ENCODE data around the gene C1orf53. TPM values are rescaled to one million over a fixed set of nuclear protein-coding genes. Genes with fewer than 3 reads are reported as not detected.

C1orf53 gene
- polyA plus RNA-seq, 1 of the 3 experiments (the other 2 are of a cell fraction), result 24.9 TPM

GRCh38 chr1:197937381-197937780 lies 35.0 kb downstream of the C1orf53 start:
- H3K27ac ChIP-seq (ENCODE audit: low read depth in 2 of 2, low read length in 1 of 2), result no peak overlapping the region
- no peak overlapping the region for H3K9ac ChIP-seq
- no peak overlapping the region for H3K4me2 ChIP-seq
- ChIA-PET POLR2A (no interaction called here), CTCF (no interaction called here)
- WGBS (ENCODE audit: low lambda C conversion rate), result 97% methylated on average over 2 of the region's 2 CpGs
- H4K20me1 ChIP-seq (ENCODE audit: insufficient read depth), result no peaks in the 10 kb centered on the region
- H2AFZ ChIP-seq (ENCODE audit: low read depth), result no peak overlapping the region
- H3F3A ChIP-seq (replicated peaks; ENCODE audit: insufficient read depth), result peaks cover 9% of the 10 kb centered on the region
- no peaks in the 10 kb centered on the region for H3K79me2 ChIP-seq (ENCODE audit: insufficient read depth)
- H3K4me3 ChIP-seq (ENCODE audit: low read depth in 2 of 2, low read length in 1 of 2), result no peak overlapping the region
- TF ChIP-seq EP300 (IDR thresholded peaks at IDR 0.05; ENCODE audit: borderline replicate concordance in 1 of 2, low read depth in 1 of 2, low read length in 1 of 2) (no peak), MXI1 (IDR thresholded peaks at IDR 0.05; ENCODE audit: low read depth, low read length) (no peak), RFX5 (IDR thresholded peaks at IDR 0.05; ENCODE audit: low read length) (no peak), TEAD4 (IDR thresholded peaks at IDR 0.05; ENCODE audit: borderline replicate concordance, insufficient read depth) (no peak), MAX (IDR thresholded peaks at IDR 0.05; ENCODE audit: low read depth) (no peak), USF1 (IDR thresholded peaks at IDR 0.05; ENCODE audit: borderline replicate concordance, low read depth) (no peak), CHD2 (IDR thresholded peaks at IDR 0.05; ENCODE audit: low read length, partially characterized antibody) (no peak), NFIC (IDR thresholded peaks at IDR 0.05; ENCODE audit: borderline replicate concordance) (no peak), RCOR1 (IDR thresholded peaks at IDR 0.05; ENCODE audit: low read length) (no peak), POLR2AphosphoS5 (IDR thresholded peaks at IDR 0.05; ENCODE audit: low read depth, low read length) (no peak), REST (IDR thresholded peaks at IDR 0.05; ENCODE audit: low read depth, low read length) (no peak), IRF3 (IDR thresholded peaks at IDR 0.05; ENCODE audit: low read depth, low read length) (no peak)
- peaks cover 0 to 2% of the 10 kb centered on the region in 2 experiments; a peak in 2 of 4 replicates for H3K4me1 ChIP-seq (ENCODE audit: control insufficient read depth in 1 of 2, insufficient read depth in 2 of 2, low read depth in 1 of 2, low read length in 1 of 2)
- H3K9me2 ChIP-seq, result no peaks in the 10 kb centered on the region
- H3K27me3 ChIP-seq (ENCODE audit: insufficient read depth), result no peaks in the 10 kb centered on the region
- H3K9me3 ChIP-seq, result no peaks in the 10 kb centered on the region
- peaks cover 5 to 6% of the 10 kb centered on the region in 2 experiments for H3K36me3 ChIP-seq (replicated peaks in 1 of 2; ENCODE audit: control insufficient read depth in 1 of 2, insufficient read depth in 2 of 2, low read length in 1 of 2)
- DNase-seq, result no peak
